ENCODE data around the gene SLC10A3.

SLC10A3 gene

DNA sequence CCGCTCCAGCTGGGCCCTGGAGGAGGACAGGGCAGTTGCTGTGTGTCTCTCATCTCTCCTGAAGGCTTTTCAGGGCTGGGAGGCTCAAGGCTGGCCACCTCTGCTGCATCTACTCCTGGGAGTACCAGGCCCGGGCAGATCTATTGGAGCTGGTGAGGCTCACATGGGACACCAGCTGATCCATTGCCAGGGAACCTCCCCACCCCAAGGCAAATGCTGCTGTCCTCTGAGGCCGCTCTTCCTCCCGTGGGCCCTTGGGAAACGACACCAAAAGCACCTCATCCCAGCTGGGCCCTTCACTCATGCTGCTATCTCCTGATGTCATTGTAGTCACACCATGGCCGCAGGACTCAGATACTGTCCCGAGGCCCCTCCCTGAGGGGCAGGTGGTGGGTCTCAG is 7.6 kb downstream of the SLC10A3 start:
- DNase-seq = no peak

DNA sequence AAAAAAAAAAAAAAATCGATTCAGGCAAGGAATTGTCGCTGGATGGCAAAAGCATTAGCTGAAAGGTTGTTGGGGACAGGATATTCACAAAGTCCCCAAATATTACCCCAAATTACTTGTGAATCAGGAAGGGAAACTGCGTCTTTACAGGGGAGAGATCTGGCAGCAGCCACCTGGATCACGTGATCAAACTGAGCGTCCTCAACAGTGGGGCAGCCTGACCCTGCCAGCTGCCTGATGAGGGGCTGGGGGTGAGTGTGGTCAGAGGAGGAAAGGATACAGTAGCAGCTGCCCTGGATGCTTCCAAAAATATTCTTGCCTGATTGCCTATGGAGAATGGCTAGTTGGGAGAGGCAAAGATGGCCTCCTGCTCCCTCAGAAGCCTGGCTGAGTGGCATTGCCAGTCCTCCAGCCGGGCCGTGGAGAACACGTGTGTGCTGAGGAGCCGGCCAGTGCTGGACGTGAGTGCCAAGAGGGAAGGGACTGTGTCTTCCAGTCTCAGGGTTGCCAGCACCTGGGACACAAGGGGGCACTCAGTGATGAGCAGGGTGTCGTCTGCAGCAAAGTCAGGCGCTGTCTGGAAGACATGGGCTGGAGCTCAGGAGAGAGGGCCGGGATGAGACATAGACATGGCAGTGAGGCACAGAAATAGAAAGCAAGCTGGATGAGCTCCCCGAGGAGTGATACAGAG is 8.4 kb downstream of the SLC10A3 start:
- DNase-seq = no peak

DNA sequence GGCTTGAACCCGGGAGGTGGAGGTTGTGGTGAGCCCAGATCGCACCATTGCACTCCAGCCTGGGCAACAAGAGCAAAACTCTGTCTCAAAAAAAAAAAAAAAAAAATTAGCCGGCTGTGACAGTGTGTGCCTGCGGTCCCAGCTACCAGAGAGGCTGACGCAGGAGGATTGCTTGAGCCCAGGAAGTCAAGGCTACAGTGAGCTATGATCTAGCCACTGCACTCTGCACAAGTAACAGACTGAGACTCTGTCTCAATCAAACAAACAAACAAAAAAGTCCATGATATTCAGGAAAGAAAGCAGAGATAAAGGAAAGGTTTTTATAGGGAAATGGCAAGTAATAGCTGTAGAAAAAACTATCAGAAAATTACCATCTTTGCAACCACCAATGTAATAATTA is 9.2 kb downstream of the SLC10A3 start:
- no peak for DNase-seq

DNA sequence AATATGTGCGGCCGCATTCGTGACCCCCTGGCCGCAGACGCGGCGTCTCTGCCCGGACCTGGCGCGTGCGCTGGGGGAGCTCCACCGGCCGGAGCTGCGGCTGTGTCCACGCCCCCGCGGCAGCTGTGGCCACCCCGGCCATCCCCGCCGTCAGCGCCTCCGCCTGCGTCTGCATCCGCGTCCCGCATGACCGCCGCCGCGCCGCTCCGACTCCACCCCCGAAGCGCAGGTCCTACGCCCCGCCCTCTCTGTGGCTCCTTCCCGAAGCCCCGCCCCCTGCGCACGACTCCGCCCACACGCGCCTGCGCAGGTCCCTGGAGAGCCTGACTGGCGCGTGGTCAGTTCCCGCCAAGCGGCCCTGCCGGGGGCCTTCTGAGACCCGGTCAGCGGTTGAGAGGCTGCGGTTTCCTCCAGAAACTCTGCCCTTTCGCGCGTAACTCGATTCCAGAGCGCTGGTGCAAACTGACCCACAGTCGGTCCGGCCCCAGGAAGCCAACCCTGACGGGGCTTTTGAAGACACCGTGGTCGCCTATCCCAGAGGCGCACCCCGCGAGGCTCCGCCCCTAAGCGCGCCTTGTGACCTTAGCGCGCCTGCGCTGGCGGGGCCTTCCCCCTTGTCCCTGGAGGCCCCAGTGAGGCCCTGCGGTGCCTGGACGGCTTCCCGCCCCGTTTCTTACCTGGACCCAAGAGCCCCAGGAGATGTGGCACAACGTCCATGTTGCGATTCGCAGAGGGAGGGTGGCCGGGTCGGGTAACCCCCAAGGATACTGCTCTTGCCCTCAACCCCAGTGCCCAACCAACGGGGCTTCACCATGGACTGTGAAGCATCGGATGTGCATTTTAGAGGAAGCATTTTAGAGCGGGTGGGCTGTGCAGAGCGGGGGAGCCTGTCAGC is 11.5 kb downstream of the SLC10A3 start, which contains the start of gene LAGE3:
LAGE3 (minus strand) TSS at position 554 of the 895 bp plus-strand sequence; CDS start at position 188, 366 bp downstream.
- DNase-seq = peak; percentile 79 to 92 (median 86)

DNA sequence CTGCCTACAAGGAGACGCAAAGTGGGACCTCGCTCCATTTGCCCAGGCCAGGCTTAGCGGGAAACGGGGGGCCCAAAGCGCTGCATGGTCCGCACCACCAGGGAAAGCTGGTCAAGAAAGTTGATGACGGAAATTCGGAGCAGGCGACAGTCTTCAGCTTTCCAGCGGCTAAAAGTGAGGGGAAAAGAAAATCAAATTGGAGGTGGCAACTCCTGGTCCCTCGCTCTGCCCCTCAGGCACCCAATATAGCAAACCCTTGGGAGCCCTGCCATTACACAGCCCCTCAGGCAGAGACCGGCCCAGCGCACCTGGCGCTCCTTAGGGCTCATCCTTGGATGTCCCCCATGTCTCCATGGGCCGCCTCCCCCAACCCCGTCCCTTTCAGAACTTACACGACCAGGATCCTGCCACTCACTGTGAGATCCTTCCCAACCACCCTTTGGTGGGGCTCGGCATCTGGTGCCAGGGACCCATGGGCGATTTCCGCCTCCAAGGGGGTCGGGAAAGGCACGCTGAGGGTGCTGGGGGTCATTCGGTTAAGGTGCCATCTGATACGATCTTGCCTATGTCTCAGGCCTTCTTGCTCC is 12.4 kb downstream of the SLC10A3 start:
- no peak for DNase-seq

DNA sequence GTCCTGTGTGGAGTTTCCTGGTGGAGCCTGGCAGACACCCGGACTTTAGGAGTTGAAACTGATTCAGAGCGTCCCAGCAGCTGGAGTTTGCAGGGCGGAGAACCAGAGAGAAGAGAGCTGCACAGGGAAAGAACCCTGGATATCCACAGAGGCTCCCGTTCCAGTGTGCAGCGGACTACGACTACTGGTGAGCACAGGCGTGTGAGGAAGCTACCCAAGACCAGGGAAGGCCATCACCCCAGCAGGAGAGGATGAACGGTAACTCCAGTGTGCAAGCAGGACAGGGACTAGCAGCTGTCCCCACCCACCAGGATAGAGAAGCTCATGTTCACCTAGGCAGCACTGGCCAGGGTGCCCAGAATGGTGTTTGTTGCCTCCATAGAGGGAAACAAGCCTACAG is 13.6 kb downstream of the SLC10A3 start:
- no peak for DNase-seq

DNA sequence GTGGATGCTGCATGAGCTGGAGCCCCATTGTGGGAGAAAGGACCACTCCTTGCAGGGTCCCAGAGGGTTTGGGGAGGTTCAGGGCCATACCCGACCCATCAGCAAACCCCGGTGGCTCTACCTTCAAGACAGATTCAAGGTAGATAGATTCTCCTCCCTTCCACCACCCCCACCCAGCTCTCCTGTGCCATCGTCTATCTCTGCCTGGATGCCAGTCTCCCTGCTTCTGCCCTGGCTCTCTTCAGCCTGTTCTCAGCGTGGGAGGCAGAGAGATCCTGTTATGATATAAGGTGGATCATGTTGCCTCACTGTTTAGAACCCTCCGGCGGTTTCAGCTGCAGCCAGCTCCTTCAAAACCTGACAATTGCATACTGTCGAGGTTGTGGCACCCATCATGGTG is 16.7 kb downstream of the SLC10A3 start:
- no peak for DNase-seq

DNA sequence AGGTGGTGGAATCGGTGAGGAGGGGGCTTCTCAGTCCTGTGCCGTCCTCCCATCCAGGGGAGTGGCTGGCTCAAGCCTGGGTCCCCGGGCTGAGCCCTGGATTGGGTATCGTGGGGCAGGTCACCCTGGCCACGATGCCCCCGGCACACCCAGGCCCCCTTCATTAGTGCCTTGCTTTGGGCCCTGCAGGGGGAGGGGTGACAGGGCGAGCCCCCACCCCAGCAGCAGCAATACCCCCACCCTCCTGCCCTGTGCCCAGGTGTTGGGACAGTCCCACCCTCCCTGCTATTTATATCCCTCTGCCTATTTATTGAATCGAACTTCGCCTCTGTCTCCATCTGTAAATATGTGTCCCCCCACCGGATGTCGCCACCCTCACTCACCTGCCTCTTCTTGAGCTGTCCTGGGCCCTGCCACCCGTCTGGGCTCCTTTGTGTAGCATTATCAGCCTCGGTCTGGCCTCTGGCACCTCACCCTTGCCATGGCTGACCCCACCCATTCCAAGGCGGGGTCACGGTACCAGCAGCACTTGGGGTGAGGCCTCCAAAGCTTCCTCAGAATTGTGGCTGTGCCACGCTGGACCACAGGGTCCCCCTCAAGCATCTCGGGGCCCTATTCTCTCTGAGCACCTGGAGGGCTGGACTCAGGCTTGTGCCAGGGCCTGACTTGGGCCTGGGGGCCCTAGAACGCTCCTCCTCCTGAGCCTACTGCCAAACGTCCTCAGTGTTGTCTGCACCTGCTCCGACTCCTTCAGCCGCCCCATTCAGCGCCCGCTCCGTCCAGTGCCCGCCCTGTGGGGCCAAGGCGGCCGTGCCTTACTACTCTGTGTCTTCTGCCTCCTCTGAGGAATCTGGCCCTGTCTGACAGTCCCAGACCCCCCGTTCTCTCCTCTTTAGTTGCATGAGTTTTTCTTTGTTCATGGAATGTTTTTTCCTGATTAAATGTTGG is 17.5 kb downstream of the SLC10A3 start:
- DNase-seq = no peak

DNA sequence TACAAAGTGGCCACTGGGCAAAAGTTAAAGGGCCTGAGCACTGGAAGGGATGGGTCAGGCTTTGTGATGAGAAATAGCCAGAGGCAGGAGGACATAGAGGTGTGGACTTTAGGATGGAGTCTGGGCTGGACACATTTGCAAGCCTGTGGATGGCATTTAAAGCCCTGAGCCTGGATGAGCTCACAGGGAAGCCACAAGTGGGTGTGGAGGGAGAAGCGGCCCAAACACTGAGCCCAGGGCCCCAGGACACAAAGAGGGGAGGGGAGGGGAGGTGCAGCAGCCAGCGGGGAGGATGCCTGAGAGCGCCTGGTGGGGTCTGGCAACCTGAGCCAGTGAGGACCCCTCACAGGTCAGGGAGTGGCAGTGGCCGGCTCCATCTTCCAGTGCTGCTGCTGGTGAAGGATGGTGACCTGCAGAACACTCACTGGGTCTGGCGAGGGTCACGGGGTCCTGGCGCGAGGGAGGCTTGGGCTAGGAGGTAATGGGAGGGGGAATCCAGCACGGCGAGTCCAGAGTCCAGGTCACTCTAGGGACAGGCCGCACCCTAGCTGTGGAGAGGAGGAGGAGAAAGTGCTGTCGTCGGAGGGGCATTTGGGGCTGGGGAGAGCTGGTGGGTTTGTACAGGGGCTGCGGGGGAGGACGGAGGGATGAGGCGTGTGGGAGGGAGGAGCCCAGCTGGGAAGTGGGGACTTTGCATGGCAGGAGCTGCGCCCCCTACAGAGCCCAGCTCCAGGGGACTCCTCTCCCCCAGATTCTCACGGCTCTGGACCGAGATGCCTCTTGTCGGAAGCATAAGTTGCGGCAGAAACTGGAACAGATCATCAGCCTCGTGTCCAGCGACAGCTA is 18.4 kb downstream of the SLC10A3 start:
- DNase-seq = no peak

DNA sequence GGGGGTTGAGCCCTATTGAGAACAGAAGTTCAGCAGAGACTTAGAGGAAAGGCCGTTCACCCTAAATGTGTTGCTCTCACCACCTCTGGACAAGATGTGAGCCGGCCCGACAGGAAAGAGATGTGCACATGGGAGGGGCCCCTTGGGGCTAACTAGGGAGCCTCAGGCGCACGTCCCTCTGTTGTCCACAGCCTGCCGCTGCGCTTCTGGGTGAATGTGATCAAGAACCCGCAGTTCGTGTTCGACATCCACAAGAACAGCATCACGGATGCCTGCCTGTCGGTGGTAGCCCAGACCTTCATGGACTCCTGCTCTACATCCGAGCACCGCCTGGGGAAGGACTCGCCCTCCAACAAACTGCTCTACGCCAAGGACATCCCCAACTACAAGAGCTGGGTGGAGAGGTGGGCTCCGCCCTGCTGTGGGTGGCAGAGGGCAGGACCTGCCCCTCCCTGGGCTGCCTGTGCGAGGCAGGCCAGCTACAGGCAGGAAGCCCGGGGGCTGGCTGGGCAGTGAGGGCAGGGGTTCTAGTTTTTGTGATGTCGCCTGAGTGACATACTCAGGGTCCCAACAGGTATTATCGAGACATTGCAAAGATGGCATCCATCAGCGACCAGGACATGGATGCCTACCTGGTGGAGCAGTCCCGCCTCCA is 19.4 kb downstream of the SLC10A3 start:
- DNase-seq = no peak

DNA sequence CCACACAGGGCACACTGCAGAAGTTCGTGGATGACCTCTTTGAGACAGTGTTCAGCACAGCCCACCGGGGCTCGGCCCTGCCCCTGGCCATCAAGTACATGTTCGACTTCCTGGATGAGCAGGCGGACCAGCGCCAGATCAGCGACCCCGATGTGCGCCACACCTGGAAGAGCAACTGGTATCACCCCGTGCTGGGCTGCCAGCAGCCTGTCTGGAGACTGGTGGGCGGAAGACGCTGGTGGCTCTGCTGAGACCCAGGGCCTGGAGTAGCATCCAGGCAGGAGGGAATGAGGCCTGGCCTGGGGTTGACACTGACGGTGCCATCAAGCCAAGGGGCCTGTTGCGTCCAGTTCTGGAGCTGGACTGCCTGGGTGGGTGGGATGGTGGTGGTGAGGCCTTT is 20.0 kb downstream of the SLC10A3 start:
- no peak for DNase-seq

DNA sequence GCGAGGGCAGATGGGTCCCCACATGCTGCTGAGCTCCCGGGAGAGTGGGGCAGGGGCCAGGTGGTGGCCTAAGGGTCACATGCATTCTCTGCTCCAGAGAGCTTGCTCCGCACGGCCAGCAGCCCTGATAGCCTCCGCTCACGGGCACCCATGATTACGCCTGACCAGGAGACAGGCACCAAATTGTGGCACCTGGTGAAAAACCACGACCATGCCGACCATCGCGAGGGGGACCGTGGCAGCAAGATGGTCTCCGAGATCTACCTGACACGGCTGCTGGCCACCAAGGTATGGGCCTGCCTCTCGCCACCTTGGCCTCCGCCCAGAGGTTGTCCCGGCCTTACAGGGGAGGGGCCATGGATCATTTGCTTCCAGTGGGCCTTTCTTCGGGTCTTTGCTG is 20.5 kb downstream of the SLC10A3 start:
- no peak for DNase-seq

DNA sequence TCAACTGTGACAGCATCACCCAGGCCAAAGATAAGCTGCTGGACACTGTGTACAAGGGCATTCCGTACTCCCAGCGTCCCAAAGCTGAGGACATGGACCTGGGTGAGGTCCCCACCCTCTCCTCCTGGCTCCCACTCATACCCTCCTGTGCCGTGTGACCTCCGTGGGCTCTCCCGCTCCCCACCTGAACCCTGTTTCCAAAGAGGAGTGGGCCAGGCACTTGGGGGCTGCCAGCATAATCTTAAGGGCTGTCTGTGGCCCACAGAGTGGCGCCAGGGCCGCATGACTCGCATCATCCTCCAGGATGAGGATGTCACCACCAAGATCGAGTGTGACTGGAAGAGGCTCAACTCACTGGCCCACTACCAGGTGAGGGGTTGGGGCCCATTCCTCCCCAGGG is 21.3 kb downstream of the SLC10A3 start:
- no peak for DNase-seq

DNA sequence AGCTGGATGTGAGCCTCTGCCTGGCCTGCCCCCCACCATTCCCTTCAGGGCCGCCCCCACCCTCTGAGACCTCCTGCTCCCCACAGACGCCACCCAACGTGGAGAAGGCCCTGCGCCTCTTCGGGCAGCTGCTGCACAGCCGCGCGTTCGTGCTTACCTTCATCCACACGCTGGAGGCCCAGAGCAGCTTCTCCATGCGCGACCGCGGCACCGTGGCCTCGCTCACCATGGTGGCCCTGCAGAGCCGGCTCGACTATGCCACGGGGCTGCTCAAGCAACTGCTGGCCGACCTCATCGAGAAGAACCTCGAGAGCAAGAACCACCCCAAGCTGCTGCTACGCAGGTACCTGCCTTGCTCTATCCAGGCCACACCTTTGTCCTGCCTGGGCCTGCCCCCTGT is 22.2 kb downstream of the SLC10A3 start:
- DNase-seq = no peak

DNA sequence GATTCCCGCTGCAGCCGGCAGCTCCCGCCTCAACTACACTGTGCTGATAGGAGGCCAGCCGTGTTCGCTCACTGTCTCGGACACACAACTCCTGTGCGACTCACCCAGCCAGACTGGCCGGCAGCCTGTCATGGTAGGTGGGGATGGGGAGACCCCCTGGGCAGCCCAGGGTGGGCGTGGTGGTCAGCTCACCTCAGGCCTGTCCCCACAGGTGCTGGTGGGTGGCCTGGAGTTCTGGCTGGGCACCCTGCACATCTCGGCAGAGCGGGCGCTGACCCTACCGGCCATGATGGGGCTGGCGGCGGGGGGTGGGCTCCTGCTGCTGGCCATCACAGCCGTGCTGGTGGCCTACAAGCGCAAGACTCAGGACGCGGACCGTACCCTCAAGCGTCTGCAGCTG is 22.9 kb downstream of the SLC10A3 start:
- no peak for DNase-seq

DNA sequence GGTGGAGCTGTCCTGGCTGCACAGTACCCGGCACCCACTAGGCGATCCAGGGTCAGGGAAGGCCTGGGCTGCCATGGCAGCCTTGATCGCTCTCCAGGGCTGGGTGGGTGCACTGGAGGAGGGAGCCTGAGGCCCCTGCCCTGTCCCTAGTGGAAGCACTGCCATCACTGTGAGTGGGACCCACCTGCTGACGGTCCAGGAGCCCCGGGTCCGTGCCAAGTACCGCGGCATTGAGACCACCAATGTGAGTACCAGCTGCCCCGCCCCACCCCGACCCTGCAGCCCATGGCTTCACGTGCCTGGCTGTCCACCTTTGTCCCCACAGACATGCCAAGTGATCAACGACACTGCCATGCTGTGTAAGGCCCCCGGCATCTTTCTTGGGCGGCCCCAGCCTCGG is 23.5 kb downstream of the SLC10A3 start:
- DNase-seq = no peak

DNA sequence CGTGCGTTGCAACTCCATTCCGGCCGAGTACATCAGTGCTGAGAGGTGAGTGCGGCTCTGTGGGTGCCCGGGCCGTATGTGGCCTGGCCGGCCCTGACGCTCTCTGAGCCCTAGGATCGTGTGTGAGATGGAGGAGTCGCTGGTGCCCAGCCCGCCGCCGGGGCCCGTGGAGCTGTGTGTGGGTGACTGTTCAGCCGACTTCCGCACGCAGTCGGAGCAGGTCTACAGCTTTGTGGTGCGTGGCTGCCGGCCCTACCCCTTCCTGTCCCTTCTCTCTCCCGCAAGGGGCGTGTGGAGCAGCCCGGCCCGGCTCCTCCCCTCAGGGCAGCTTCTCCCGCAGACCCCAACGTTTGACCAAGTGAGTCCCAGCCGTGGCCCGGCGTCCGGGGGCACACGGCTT is 24.4 kb downstream of the SLC10A3 start:
- DNase-seq = no peak

DNA sequence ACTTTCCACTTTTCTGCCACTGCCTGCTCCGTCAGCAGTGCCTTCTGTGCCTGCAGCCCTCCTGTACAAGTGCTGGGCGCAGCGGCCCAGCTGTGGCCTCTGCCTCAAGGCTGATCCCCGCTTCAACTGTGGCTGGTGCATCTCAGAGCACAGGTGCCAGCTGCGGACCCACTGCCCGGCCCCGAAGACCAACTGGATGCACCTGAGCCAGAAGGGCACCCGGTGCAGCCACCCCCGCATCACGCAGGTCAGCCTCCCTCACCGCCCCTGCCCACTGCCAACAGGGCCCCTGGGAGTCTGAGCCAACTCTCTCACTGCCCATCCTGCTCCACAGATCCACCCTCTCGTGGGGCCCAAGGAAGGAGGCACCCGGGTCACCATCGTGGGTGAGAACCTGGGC is 24.8 kb downstream of the SLC10A3 start:
- DNase-seq = no peak

DNA sequence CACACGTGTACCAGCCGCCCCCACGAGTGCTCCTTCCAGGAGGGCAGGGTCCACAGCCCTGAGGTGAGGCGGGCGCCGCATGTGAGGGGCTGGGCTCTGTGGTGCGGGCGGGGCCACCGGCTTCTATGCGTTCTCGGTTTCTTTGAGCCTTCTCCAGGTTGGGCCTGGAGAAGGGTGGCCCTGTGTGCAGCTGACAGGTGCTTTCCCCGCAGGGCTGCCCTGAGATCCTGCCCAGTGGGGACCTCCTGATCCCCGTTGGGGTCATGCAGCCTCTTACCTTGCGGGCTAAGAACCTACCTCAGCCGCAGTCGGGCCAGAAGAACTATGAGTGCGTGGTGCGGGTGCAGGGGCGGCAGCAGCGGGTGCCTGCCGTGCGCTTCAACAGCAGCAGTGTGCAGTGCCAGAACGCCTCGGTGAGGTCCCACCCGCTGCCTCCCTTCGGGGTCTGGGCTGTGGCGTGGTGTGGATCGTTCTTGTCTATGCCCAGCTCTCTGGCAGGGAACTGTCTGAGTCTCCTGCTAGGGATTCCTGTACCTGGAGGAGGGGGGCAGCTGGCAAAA is 25.5 kb downstream of the SLC10A3 start:
- no peak for DNase-seq

DNA sequence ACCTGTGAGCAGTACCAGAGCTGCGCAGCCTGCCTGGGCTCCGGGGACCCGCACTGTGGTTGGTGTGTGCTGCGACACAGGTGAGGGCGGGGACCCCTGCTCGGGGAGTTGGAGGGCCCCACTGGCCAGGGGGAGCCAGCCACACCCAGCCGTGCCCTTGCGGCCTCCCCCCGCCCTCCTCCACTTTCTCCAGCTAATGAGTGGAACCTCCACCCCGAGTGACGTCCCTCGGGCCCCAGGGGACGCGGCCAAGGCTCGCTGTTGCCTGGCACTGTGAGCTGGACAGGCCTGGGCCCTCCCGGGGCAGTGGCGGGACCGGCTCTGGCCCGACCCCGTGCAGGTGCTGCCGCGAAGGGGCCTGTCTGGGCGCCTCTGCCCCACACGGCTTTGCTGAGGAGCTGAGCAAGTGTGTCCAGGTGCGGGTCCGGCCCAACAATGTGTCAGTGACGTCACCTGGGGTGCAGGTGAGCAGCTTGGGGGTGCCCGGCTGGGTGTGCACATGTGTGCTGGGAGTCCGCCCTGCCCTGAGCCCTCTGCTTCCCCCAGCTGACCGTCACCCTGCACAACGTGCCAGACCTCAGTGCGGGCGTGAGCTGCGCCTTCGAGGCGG is 26.7 kb downstream of the SLC10A3 start:
- no peak for DNase-seq

Data from activated naive CD4-positive, alpha-beta T cell (primary cell).